Panc1 (cell line): ENCODE data around the gene TBX21. TPM values are rescaled to one million over a fixed set of nuclear protein-coding genes. Genes with fewer than 3 reads are reported as not detected.

Source experiments
- ATAC-seq: fragments of 200-7000 bp; cut with Tn5 transposase; 2 replicates; pipeline ENCODE4 v1.9.1; 2020; ENCODE audit warnings: mild to moderate bottlenecking, moderate library complexity
- BruUV-seq: library from RNA; stranded (reverse); fragments of 400-500 nt; replicated peaks from 2 replicates; lab custom pipeline; 2021; lab: Mats Ljungman, UMichigan
- CTCF ChIA-PET: fragments of 300-600 bp; sonication (Branson Sonifier 250); formaldehyde crosslinking; loops from one replicate; lab custom pipeline; 2022; ENCODE audit warnings: antibody characterized with exemption; lab: Charles Lee
- POLR2A ChIA-PET: fragments of 300-600 bp; sonication (Branson Sonifier 250); formaldehyde crosslinking; loops from one replicate; lab custom pipeline; 2022; ENCODE audit warnings: antibody characterized with exemption; lab: Charles Lee
- DNase-seq: peaks from one replicate; pipeline ENCODE4 v3.0.0-alpha.2; 2010; ENCODE audit warnings: low read depth, low spot score
- H3K27ac ChIP-seq: 2 replicates; pipeline ENCODE4 v1.5.1; 2011; ENCODE audit warnings: mild to moderate bottlenecking, low read length, inconsistent platforms
- H3K27me3 ChIP-seq: fragments of 200-500 bp; sonication (Bioruptor generic); 2 replicates; pipeline ENCODE4 v1.6.0; 2014; ENCODE audit warnings: low read length, inconsistent platforms; ENCODE audit not compliant: control insufficient read depth, insufficient read depth
- H3K36me3 ChIP-seq: fragments of 200-500 bp; sonication (Bioruptor generic); 2 replicates; pipeline ENCODE4 v1.5.1; 2014; ENCODE audit warnings: inconsistent platforms, mild to moderate bottlenecking, low read length, moderate library complexity; ENCODE audit not compliant: control insufficient read depth, insufficient read depth
- H3K4me1 ChIP-seq: 2 replicates; pipeline ENCODE4 v1.5.1; 2011; ENCODE audit warnings: inconsistent platforms, mild to moderate bottlenecking, low read length, moderate library complexity; ENCODE audit not compliant: control insufficient read depth, insufficient read depth
- H3K4me3 ChIP-seq, 2 experiments: 2 replicates each; pipeline ENCODE4 v1.5.1; 2011 to 2012; ENCODE audit warnings: low read depth in 2 of 2, low read length in 2 of 2, mild to moderate bottlenecking in 2 of 2, inconsistent platforms in 1 of 2, moderate library complexity in 1 of 2
- H3K9me3 ChIP-seq: fragments of 200-500 bp; sonication (Bioruptor generic); 2 replicates; pipeline ENCODE4 v1.5.1; 2014; ENCODE audit warnings: low read depth, mild to moderate bottlenecking, inconsistent platforms, low read length, moderate library complexity; ENCODE audit not compliant: control insufficient read depth, insufficient read depth
- POLR2AphosphoS5 ChIP-seq: IDR thresholded peaks from 2 replicates; pipeline ENCODE4 v1.6.1; 2012; ENCODE audit warnings: mild to moderate bottlenecking, low read depth, low read length, moderate library complexity
- SIN3A ChIP-seq: IDR thresholded peaks from 2 replicates; pipeline ENCODE4 v1.6.1; 2012; ENCODE audit warnings: low read depth, mild to moderate bottlenecking, low read length, moderate library complexity, borderline replicate concordance; ENCODE audit not compliant: insufficient read depth
- TCF7L2 ChIP-seq: IDR thresholded peaks from 2 replicates; pipeline ENCODE4 v1.6.1; 2011; ENCODE audit warnings: mild to moderate bottlenecking, low read depth, low read length, inconsistent platforms
- in situ Hi-C: cut with HindIII; loops from 2 replicates; pipeline ENCODE4 v1.10.0; 2016; ENCODE audit warnings: low sequenced_read_pairs, low pct_unique_long_range_greater_than_20kb
- intact Hi-C: fragments of 100-400 bp; cut with micrococcal nuclease; formaldehyde crosslinking; loops from one replicate; pipeline ENCODE4 v1.10.0; 2022; ENCODE audit not compliant: unreplicated experiment
- total RNA-seq: library from RNA; stranded (reverse); gene quantifications from one replicate; pipeline ENCODE4 v1.2.1, GENCODE V29; 2021; ENCODE audit not compliant: unreplicated experiment
- TF ChIP-seq, protein P1 (sequence below): fragments of 450-650 bp; IDR thresholded peaks from 2 replicates; pipeline ENCODE4 v1.5.1; 2017; ENCODE audit warnings: mild to moderate bottlenecking
- TF ChIP-seq, protein P2 (sequence below), 2 experiments: IDR thresholded peaks; 2 replicates each; pipeline ENCODE4 v1.6.1; 2011 to 2012; ENCODE audit warnings: low read depth in 2 of 2, control low read depth in 1 of 2, low read length in 1 of 2, mild to moderate bottlenecking in 1 of 2, moderate library complexity in 1 of 2; ENCODE audit not compliant: insufficient read depth in 1 of 2

Gene TBX21
- total RNA-seq, 1 experiment from 2014 or later: 0.10 TPM

DNA sequence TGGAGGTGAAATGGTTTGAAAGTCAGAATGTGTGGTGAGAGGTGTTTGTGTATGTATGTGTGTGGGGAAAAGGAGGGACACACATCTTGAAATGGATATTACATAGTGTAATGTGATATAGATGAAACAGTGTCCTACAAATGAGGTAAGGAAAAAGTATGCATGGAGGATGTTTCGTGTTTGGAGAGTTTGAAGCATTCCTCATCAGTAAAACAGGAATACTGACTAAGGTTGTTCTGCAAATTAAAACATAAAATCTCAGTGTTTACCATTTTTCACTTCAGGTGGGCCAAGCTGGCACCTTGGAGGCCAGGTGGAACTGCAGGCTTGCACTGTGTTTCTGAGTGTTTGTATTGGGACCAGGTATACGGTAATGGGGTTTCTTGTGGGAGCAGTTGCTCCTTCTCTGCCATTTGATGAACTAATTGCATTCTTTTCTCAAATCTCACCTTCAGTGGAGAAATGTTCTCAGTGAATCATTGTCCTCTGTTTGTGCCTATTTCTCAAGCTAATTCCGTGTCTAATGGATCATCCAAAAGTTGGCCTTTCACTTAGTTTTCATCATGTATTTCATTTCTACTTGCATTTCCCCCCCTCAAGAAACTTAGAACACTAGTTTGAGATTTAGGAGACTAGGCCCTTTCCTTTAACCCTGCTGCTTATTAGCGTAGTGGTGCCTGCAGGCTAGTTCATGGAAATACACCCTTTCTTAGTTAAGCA is 47.3 kb upstream of the TBX21 start:
- CTCF ChIA-PET: no interaction called here
- ATAC-seq: no peak
- POLR2A ChIA-PET: interaction anchor here (0.6 kb wide), 1 partner anchor 47 kb away, joined by 8 read pairs; no protein-coding TSS in a partner anchor

DNA sequence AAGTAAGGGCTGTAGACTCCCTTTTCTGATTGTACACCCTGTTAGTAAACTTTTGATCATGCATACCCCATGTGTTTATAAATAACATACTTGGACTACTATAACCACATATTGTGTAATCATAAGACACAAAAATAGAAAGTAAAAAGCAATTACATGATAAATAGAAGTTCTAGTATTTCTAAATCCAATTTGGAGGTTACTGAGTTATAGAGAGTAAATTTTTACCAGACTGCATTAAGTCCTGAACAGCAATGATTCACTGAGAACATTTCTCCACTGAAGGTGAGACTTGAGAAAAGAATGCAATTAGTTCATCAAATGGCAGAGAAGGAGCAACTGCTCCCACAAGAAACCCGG is 46.8 kb upstream of the TBX21 start:
- no peak for TF ChIP-seq TCF7L2
- TF ChIP-seq, protein P1, sequence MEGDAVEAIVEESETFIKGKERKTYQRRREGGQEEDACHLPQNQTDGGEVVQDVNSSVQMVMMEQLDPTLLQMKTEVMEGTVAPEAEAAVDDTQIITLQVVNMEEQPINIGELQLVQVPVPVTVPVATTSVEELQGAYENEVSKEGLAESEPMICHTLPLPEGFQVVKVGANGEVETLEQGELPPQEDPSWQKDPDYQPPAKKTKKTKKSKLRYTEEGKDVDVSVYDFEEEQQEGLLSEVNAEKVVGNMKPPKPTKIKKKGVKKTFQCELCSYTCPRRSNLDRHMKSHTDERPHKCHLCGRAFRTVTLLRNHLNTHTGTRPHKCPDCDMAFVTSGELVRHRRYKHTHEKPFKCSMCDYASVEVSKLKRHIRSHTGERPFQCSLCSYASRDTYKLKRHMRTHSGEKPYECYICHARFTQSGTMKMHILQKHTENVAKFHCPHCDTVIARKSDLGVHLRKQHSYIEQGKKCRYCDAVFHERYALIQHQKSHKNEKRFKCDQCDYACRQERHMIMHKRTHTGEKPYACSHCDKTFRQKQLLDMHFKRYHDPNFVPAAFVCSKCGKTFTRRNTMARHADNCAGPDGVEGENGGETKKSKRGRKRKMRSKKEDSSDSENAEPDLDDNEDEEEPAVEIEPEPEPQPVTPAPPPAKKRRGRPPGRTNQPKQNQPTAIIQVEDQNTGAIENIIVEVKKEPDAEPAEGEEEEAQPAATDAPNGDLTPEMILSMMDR: no peak
- TF ChIP-seq, protein P2, sequence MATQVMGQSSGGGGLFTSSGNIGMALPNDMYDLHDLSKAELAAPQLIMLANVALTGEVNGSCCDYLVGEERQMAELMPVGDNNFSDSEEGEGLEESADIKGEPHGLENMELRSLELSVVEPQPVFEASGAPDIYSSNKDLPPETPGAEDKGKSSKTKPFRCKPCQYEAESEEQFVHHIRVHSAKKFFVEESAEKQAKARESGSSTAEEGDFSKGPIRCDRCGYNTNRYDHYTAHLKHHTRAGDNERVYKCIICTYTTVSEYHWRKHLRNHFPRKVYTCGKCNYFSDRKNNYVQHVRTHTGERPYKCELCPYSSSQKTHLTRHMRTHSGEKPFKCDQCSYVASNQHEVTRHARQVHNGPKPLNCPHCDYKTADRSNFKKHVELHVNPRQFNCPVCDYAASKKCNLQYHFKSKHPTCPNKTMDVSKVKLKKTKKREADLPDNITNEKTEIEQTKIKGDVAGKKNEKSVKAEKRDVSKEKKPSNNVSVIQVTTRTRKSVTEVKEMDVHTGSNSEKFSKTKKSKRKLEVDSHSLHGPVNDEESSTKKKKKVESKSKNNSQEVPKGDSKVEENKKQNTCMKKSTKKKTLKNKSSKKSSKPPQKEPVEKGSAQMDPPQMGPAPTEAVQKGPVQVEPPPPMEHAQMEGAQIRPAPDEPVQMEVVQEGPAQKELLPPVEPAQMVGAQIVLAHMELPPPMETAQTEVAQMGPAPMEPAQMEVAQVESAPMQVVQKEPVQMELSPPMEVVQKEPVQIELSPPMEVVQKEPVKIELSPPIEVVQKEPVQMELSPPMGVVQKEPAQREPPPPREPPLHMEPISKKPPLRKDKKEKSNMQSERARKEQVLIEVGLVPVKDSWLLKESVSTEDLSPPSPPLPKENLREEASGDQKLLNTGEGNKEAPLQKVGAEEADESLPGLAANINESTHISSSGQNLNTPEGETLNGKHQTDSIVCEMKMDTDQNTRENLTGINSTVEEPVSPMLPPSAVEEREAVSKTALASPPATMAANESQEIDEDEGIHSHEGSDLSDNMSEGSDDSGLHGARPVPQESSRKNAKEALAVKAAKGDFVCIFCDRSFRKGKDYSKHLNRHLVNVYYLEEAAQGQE (IDR thresholded peaks at IDR 0.05; ENCODE audit: insufficient read depth in 1 of 2, low read depth in 2 of 2, low read length in 1 of 2): no peak
- no peak for TF ChIP-seq POLR2AphosphoS5
- no peak for TF ChIP-seq SIN3A
- H3K27me3 ChIP-seq: no peaks in the 10 kb centered on the region
- H3K4me1 ChIP-seq: peaks cover 22% of the 10 kb centered on the region
- ChIA-PET CTCF (no interaction called here), POLR2A (no interaction called here)
- in situ Hi-C loops (no loop called here), intact Hi-C loops (no loop called here)
- BruUV-seq: no TSS peak
- H3K27ac ChIP-seq: no peak overlapping the region
- peaks cover 19% of the 10 kb centered on the region for H3K36me3 ChIP-seq
- ATAC-seq (no peak), DNase-seq (no peak)
- no peaks in the 10 kb centered on the region for H3K9me3 ChIP-seq
- H3K4me3 ChIP-seq: no peak overlapping the region

More for the DNA sequence above, 47.3 kb upstream of the TBX21 start:
- intact Hi-C loops: no loop called here
- TF ChIP-seq, protein P1: no peak
- TF ChIP-seq POLR2AphosphoS5 (no peak), TCF7L2 (no peak), SIN3A (no peak)
- TF ChIP-seq, protein P2 (IDR thresholded peaks at IDR 0.05; ENCODE audit: insufficient read depth in 1 of 2, low read depth in 2 of 2, low read length in 1 of 2): no peak
- DNase-seq: no peak
- BruUV-seq: no TSS peak
- in situ Hi-C loops: no loop called here
- H3K4me3 ChIP-seq: no peak overlapping the region
- no peak overlapping the region for H3K27ac ChIP-seq
- H3K36me3 ChIP-seq: peaks cover 20% of the 10 kb centered on the region
- H3K9me3 ChIP-seq: no peaks in the 10 kb centered on the region
- no peaks in the 10 kb centered on the region for H3K27me3 ChIP-seq
- peaks cover 22% of the 10 kb centered on the region for H3K4me1 ChIP-seq
